ENCODE results near the gene SPO11.
"Not testable (repeated sequence)": the region's sequence is repeated elsewhere in the genome, so short reads cannot be mapped to it uniquely, and the experiment has no call there.

The SPO11 gene

DNA sequence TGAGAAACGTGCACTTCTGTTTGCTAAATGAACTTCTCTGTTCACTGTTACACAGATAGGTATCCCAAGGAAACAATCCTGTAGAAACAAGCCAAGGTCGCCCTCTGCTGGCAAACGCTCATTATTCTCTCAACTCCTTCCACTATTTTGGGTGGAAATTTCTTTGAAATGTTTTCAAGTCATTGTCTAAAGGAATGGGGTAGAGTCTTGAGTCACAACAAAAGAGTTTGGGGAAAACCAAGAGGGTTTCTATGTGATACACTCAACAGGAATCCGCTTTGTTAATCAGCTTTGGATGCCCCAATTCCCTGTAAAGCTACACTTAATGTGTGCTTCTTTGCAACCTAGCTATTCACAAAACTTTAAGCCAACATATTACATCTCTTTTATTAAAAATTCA is 16.9 kb downstream of the SPO11 start:
- peak; percentile 5 for DNase-seq

GRCh38 chr20:57347393-57347792 is 17.8 kb downstream of the SPO11 start:
- no peak for DNase-seq

- DNase-seq: not testable (repeated sequence)
These were observed 18.8 kb downstream of the SPO11 start for GRCh38 chr20:57348200-57348921.

DNA sequence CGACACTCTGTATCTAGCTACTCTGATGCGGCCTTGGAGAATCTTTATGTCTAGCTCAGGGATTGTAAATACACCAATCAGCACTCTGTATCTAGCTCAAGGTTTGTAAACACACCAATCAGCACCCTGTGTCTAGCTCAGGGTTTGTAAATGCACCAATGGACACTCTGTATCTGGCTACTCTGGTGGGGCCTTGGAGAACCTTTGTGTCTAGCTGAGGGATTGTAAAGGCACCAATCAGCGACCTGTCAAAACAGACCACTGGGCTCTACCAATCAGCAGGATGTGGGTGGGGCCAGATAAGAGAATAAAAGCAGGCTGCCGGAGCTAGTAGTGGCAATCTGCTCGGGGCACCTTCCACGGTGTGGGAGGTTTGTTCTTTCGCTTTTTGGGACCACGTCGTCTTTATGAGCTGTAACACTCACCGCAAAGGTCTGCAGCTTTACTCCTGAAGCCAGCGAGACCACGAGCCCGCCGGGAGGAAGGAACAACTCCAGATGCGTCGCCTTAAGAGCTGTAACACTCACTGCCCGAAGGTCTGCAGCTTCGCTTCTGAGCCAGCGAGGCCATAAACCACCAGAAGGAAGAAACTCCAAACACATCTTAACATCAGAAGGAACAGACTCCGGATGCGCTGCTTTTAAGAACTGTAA is 19.4 kb downstream of the SPO11 start:
- not testable (repeated sequence) for DNase-seq

- no peak for DNase-seq
These were observed 20.6 kb downstream of the SPO11 start for GRCh38 chr20:57350081-57350710.

DNA sequence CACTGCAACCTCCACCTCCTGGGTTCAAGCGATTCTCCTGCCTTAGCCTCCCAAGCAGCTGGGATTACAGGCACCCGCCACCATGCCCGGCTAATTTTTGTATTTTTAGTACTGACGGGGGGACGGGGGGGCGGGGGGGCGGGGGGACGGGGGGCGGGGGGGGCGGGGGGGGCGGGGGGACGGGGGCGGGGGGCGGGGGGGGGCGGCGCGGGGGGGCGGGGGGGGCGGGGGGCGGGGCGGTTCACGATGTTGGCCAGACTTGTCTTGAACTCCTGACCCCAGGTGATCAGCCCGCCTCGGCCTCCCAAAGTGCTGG is 21.1 kb downstream of the SPO11 start:
- DNase-seq: not testable (repeated sequence)

GRCh38 chr20:57351042-57351783 is 21.6 kb downstream of the SPO11 start, which contains the start of gene RAE1:
RAE1 (plus strand) TSS chr20:57351255; CDS start chr20:57354039, 2,784 bp downstream.
- peak; percentile 79 for DNase-seq

DNA sequence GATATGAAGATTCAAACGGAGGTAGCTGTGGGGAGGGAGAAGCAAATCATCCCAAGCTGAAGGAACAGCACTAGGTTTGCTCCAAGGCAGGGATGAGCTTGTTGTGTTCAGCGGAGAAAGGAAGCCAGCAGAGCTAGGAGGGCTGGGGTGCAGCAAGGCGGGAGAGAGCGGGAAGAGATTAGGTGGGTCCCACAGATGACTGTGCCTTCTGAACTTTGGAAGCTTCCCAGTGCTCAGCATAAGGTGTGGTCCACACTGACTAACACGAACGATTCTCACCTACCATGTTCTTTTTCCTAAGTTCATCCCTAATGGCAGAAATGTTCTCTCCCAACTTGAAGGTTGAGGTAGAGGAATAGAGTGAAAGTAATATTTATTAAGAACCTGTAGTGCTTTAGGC is 22.7 kb downstream of the SPO11 start:
- DNase-seq: no peak

DNA sequence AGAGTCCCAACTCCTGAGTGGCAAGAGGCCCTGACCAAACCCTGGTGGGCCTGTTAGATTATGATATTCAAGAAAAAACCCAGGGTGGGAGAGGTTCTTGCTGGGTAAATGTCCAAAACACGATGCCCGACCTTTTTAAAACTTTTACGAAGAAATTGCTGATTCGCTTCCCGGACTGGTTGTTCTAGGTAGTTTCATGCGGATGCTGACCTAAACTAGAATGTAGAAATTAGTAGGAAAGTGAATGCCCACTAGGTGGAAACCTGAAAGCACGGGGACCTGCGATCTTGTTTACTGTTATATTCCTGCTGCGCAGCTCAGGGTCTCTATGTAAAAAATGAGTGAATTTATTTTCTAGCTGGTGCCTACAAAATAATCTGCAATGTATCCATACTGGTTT is 23.7 kb downstream of the SPO11 start:
- no peak for DNase-seq

GRCh38 chr20:57361517-57361916 is 31.9 kb downstream of the SPO11 start:
- no peak for DNase-seq

GRCh38 chr20:57364451-57364850 is 34.8 kb downstream of the SPO11 start:
- no peak for DNase-seq

DNA sequence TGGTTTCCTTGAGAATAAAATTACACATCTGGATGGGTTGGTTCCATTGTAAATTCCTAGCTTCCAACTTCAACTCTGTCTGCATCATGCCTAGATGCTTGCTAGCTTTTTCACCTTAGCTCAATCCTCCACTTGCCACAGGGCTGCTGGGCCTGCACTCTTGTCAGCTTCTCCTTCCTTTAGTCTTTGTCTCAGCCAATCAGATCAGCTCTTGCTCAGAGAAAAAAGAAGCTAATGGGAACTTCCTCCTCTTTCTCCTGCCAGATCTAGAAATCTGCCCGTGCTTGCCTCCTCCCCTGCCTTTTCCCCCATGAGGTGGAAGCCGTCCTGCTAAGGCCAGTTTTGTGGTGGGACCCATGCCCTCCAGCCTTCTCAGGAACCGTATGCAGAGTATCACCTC is 40.0 kb downstream of the SPO11 start:
- no peak for DNase-seq

GRCh38 chr20:57370316-57370715 is 40.7 kb downstream of the SPO11 start:
- no peak for DNase-seq

DNA sequence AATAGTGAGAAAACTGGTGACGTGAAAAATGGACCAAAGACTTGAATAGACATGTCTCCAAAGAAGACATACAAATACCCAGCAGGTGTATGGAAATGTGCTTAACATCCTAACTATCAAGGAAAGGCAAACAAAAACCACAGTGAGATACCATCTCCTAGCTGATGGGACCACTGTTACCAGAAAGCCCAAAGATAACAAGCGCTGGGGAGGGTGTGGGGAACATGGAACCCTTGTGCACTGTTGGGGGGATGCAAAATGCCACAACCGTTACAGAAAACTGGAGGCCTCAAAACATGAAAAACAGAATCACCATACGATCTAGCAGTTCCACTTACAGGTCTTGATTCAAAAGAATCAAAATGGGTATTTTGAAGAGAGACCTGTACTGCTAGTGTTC is 41.8 kb downstream of the SPO11 start:
- no peak for DNase-seq

DNA sequence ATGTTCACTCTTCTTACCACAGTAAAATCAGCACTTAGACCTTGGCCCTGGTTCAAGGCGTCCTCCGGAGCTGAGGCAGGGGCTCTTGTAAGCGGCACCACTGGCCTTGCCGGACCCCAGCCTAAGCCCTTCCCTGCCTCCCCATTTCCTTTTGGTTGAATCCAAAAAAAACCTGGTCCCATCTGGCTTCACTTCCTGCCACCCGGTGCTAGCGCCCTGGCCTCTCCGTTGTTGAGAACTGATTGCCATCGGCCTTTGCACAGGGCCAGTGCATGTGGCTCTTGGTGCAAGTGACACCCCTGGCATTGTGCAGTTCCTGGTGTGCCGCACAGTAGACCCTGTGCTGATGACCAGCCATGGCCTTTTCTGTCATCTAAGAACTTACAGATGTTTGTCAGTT is 42.6 kb downstream of the SPO11 start:
- no peak for DNase-seq

GRCh38 chr20:57372581-57373350 is 43.2 kb downstream of the SPO11 start:
- no peak for DNase-seq

- DNase-seq: no peak
These were observed 44.8 kb downstream of the SPO11 start for GRCh38 chr20:57374343-57374930.

- DNase-seq: no peak
These were observed 45.5 kb downstream of the SPO11 start for GRCh38 chr20:57374931-57375651.

- DNase-seq: no peak
These were observed 46.1 kb downstream of the SPO11 start for GRCh38 chr20:57375652-57376230.

DNA sequence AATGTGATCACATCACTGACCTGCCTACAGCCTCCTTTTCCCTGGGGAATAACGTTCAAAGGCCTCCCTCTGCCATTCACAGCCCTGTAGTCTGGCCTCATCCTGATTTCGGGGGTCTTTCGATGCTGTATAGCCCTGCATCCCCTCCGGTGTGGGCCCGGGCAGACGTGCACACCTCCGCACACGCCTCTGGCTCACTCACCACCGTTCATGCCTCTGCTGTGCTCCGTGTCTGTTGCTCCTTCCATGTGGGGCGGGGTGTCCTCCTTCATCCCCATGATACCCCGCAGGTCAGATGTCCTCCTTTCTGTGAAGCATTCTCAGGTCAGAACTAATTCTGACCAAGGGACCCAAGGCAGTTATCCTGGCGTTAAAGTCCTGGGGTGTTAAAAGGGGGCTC is 47.7 kb downstream of the SPO11 start:
- no peak for DNase-seq

DNA sequence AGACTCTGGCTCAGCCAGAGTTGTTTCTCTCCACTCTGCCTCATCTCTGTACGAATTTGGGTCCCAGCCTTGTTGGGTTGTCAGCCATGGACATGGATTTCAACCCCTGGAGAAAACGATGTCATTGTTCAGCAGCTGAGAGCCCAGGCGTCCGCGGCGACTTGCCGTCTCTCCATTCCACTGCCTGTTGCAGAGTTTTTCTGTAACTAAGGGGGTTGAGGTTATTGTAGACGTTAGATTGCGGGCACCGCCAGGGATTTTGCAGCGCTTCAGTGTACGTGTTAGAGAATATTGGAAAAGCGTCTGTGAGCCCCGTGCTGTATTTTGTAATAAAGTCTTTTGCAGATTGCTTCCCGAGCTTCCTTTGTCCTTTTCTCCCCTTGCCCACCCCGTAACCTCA is 48.5 kb downstream of the SPO11 start:
- DNase-seq: no peak
